ENCODE results near the gene SH3GLB1.

Gene SH3GLB1

DNA sequence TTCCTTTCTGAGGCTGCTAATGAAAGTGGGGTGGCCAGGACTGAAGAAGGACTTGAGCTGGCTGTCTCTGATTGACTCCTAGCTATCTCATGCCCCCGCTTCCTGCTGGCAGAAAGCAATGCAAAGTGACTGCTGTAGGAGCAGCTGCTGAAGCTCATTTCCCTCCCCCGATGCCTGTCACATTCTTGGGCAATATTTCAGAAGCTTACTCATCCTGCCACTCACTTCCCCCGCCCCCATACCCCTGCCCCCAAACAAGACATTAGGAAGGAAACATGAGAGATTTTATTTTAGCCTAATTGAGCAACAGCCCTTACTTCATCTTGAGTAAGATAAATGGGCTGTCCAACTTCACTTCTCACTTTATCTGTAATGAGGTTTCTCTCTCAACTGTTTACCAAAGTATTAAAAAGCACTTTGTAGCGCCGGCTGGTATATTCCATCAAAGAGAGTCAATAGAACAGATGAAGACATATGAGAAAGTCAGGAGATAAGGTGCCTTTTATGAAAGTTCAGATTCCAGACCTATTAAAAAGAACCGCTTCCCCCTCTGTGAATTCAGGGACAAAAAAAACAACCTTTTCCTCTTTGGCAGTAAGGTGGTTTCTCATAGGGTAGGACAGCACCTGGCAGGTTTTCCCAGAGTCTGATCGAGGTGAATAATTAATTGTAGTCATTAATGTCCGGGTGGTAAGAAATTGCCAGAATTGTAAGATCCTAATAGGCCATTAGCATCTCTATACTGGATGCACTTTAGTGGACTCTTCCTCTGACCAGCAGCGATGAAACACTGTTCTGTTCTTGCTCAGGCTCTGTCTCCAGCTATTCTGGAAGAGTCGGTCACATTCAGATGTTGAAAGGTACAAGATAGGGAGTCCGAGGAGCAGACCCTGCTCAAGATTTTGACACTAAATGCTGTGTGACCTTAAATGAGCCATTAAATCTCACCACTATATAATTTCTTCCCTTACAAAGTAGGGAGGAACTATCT lies 70.2 kb downstream of the SH3GLB1 start:
- no peak for DNase-seq

DNA sequence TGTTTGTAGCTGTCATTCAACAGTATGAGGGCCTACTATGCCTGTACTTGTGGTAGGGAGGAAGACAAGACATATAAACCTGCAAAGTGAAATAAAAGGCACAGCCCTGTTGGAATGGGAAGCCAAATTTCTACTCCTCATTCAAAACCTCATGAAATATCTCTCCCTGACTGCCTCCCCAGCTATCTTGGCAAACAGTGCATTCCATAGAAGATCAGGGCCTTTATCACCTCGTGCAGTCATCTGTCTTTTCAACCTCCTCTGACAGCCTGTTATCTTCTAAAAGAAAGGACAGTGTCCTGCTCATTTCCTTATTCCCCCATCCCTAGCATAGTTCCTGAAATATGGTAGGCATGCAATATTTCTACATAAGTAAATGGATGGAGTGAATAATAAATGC lies 71.0 kb downstream of the SH3GLB1 start:
- no peak for DNase-seq

DNA sequence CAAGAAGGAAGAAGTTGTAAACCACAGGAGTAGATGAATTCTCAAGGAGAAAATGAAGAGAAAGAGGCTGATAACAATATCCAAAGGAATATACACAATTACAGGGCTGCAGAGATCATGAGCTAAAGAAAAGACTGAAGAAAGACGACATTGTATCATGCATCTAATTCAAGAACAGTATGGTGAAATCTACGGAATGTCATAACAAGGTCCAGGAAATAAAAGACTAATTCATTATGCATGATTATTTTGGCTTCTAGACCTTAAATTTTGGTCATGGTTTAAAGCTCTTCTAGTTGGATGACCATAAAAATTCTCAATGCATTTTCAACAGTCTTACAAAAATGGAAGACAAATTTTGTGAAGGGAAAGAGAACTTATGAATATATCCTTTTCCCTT lies 71.7 kb downstream of the SH3GLB1 start:
- no peak for DNase-seq

DNA sequence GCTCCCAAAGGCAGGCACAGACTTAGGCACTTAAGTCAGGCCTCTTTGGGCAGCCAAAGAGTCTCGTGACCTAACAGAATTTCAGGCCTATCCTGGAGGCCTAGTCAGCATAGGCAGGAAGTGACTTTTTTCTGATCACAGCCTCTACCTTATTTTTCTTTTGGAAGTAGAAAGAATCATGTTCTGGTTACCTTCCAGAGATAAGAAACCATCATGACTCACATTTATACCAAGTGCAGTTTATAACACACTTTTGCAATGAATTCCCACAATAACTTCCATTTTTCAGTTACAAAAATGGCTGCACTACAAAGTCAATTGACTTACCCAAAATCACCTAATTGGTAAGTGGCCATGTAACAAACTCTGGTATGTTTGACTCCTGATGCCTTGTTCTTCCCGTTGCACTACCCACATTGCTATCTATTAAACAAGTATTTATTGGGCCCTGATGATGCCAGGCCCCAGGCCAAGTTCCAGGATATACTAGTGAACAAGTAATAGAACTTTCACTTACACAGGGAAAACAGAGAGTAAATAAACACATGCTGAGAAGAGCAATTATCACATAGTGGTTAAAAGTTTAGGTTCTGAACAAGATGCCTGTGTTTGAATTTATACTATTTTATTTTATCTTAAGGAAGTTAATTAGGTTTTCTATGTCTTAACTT lies 74.3 kb downstream of the SH3GLB1 start:
- no peak for DNase-seq

DNA sequence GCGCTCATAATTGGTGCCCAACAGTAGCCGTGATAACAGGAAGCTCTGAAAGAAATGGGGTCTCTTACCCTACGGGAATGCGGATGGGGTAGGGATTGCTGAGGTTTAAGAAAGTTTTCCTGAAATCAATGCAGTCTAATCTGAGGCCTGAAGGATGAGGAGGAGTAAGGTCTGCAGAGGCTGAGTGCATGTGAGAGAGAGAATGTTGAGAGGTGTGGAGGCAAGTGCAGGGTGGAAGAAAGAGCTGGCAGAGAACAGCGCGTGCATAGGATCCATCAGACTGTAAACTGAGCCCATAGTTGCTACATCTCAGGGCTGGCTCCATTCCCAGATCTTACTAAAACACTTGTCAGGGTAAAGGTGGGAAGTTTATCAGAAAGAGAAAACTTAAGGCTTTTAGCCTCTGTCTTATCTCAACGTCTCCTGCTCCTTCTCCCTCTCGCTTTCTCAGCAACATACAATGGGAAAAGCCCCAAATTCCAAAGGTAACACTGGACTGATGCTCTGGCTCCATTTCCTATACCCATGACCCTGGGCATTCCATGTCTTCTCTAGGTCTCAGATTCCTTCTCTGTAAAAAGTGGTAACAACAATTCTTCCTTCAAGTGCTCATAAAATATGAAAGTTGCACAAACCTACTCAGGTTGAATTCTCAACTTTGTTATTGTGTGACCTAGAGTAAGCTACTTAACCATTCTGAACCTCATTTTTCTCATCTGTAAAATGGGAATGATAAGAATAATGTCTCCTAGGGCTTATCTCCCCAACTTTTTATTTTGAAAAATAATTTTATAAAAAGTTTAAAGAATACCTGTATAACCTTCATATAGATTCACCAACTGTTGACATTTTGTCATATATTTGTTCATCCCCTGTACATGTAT lies 75.2 kb downstream of the SH3GLB1 start:
- no peak for DNase-seq

DNA sequence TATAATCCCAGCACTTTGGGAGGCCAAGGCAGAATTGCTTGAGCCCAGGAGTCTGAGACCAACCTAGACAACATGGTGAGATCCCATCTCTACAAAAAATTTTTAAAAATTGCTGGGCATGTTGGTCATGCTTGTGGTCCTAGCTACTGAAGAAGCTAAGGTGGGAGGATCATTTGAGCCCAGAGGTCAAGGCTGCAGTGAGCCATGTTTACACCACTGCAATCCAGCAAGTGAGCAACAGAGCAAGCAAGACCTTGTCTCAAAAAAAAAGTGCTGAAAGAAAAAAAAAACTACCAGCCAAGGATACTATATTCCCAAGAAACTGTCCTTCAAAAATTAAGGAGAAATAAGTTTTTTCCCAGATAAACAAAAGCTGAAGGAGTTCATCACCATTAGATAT lies 78.1 kb downstream of the SH3GLB1 start:
- DNase-seq: no peak

DNA sequence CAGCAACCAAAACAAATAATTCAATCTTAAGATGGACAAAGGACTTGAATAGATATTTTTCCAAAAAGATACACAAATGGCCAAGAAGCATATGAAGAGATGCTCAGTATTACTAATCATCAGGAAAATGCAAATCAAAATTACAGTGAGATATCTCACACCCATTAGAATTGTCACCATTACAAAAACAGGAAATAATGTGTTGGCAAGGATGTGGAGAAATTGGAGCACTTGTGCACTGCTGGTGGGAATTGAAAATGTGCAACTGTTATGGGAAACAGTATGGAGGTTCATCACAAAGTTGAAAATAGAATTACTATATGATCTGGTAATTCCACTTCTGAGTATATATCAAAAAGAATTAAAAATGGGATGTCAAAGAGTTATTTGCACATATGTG lies 83.2 kb downstream of the SH3GLB1 start:
- DNase-seq: no peak

DNA sequence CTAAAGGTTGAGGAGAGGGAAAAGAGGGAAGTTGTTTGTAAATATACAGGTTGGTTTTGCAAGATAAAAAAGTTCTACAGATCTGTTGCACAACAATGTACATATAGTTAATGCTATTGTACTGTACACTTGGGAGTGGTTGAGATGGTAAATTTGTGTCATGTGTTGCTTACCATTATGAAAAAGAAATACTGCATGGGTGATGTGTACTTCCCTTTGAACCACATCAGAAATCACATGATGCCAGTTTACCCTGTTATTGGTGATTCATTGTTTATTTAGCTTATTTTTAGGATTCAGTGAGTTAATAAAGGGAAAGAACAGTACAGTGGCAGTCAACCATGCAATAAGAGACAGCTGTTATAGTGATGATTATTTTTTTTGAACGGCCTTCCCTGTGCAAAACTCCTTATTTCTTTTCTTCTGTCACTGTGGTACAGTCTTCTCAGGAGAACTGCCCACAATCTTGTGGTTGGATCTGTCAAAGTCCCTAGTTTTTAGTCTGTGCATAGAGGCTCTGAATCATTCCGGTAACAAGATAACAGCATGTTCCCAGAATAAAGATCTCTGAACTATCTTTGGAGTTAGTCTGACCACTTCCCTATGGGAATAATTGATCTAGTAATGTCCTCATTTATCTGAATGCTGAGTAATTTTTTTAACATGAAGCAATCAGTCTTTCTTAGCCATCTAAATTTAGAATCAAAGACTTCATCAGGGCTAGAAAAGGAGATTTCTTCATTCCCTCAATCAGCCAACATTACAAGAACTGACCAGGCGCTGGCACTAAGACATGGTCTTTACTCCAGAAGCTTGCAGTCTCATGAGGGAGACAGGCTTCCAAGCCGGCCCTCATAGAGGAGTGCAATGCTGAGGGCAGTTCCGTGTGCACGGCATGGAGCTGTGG lies 84.2 kb downstream of the SH3GLB1 start:
- no peak for DNase-seq

DNA sequence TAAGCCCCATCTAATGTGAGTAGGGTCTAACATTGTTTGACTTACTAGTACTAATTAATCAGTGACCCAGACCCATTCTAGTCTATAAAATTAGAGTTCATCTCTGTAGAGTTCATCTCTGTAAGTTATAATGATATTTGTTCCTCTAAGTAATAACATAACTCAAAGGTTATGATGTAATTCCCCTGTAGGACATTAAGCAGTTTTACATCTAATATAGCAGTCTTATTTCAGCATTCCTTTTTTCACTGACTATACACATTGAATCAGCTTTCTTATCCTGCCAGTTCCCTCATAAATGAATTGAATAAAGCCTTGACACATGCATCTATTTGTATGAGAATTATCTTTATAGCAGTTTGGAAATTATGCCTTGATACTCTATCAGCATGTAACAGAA lies 90.9 kb downstream of the SH3GLB1 start:
- no peak for DNase-seq
